ENCODE data around the gene DAB2IP. TPM values are rescaled to one million over a fixed set of nuclear protein-coding genes. Genes with fewer than 3 reads are reported as not detected.

The DAB2IP gene
- total RNA-seq, 2 donors from 2014 or later: 70.7 to 71.0 TPM

- no peak overlapping the region for H3K27ac Mint-ChIP-seq
- no peak overlapping the region for H3K4me3 ChIP-seq (ENCODE audit: low read length)
- peaks cover 3% of the 10 kb centered on the region for H3K4me1 ChIP-seq (ENCODE audit: control insufficient read depth, insufficient read depth, low read length)
- H3K27ac ChIP-seq (ENCODE audit: low read depth, low read length): no peak overlapping the region
- no peaks in the 10 kb centered on the region for H3K9me3 ChIP-seq (ENCODE audit: control insufficient read depth, low read length)
- WGBS, 2 experiments (ENCODE audit: insufficient coverage in 1 of 2, insufficient read length in 1 of 2): 94 to 100% methylated on average over 5 of the region's 5 CpGs
- no peaks in the 10 kb centered on the region for H3K36me3 ChIP-seq (ENCODE audit: control insufficient read depth, insufficient read depth, low read length)
- H3K27me3 ChIP-seq (ENCODE audit: control insufficient read depth, insufficient read depth, low read length, poor library complexity, severe bottlenecking): peaks cover 61% of the 10 kb centered on the region
- H3K27me3 Mint-ChIP-seq (ENCODE audit: insufficient read depth): peaks cover 48% of the 10 kb centered on the region
- TF ChIP-seq CTCF (conservative IDR thresholded peaks at IDR 0.05): no peak
- no peaks in the 10 kb centered on the region for H3K9me3 Mint-ChIP-seq
- no peaks in the 10 kb centered on the region for H3K36me3 Mint-ChIP-seq (ENCODE audit: low read depth)
- H3K9ac ChIP-seq (ENCODE audit: extremely low read depth, low read length, poor library complexity, severe bottlenecking): no peak overlapping the region
- no peak overlapping the region for H3K4me3 Mint-ChIP-seq
- peaks cover 26% of the 10 kb centered on the region for H3K4me1 Mint-ChIP-seq
- peak; percentile 41 for DNase-seq
Measured at GRCh38 chr9:121821326-121821725, 169.9 kb downstream of the DAB2IP start.

DNA sequence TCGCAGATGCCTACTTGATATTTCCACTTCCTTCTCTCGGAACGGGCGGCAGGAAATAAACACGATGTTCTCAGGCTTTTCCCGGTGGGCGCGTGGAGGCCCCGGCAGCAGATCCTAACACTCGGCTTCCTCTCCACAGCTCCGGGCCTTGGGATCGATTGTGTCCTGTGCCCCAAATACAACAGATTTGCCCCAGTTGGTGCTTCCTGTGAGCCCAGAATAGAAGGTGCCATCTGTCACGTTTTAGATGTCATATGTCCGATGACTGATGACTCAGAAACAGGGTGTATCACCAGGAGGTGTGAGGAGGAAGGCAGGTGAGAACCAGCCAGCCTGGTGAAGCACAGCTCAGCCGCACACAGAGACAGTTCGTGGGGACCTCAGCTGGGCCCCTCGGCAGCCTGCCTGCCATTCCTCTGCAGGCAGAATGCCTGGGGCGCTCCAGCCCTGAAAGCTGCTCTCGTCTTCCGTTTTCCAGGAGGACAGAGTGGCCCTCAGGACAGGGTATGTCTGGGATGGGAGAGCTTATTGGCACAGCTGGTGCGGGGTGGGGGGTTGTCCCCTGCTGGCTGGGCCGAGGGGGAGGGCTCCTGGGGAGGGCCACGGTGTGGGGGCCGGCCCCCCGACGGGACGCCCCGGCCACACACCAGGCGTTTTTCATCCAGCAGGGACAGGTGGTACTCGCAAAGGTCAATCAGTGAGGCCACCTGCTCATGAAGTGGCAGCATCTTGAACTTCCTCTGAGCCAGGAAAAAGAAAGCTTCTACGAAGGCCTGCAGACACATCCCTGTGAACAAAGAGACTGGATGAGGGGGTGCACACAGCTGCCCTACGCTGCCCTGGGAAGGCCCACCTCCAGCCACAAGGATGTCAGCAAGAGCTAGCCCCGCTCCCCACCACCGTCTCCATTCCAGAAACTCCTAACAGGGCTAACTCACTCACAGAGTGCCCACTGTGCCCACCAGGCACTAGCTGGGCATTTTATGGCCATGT lies 171.0 kb downstream of the DAB2IP start:
- H3K4me1 ChIP-seq (ENCODE audit: control insufficient read depth, insufficient read depth, low read length): peaks cover 3% of the 10 kb centered on the region
- no peaks in the 10 kb centered on the region for H3K36me3 ChIP-seq (ENCODE audit: control insufficient read depth, insufficient read depth, low read length)
- peaks cover 52% of the 10 kb centered on the region for H3K27me3 ChIP-seq (ENCODE audit: control insufficient read depth, insufficient read depth, low read length, poor library complexity, severe bottlenecking)
- H3K9me3 ChIP-seq (ENCODE audit: control insufficient read depth, low read length): no peaks in the 10 kb centered on the region
- no peak overlapping the region for H3K4me3 Mint-ChIP-seq
- H3K27me3 Mint-ChIP-seq (ENCODE audit: insufficient read depth): peaks cover 41% of the 10 kb centered on the region
- 89 to 94% methylated on average over 25 to 34 of the region's 34 CpGs for WGBS, 2 experiments (ENCODE audit: insufficient coverage in 1 of 2, insufficient read length in 1 of 2)
- no peak overlapping the region for H3K4me3 ChIP-seq (ENCODE audit: low read length)
- H3K9ac ChIP-seq (ENCODE audit: extremely low read depth, low read length, poor library complexity, severe bottlenecking): no peak overlapping the region
- H3K27ac ChIP-seq (ENCODE audit: low read depth, low read length): no peak overlapping the region
- DNase-seq: peak; percentile 48
- no peak overlapping the region for H3K27ac Mint-ChIP-seq
- no peaks in the 10 kb centered on the region for H3K36me3 Mint-ChIP-seq (ENCODE audit: low read depth)
- TF ChIP-seq CTCF (conservative IDR thresholded peaks at IDR 0.05): no peak
- H3K4me1 Mint-ChIP-seq: peaks cover 17% of the 10 kb centered on the region
- no peaks in the 10 kb centered on the region for H3K9me3 Mint-ChIP-seq

DNA sequence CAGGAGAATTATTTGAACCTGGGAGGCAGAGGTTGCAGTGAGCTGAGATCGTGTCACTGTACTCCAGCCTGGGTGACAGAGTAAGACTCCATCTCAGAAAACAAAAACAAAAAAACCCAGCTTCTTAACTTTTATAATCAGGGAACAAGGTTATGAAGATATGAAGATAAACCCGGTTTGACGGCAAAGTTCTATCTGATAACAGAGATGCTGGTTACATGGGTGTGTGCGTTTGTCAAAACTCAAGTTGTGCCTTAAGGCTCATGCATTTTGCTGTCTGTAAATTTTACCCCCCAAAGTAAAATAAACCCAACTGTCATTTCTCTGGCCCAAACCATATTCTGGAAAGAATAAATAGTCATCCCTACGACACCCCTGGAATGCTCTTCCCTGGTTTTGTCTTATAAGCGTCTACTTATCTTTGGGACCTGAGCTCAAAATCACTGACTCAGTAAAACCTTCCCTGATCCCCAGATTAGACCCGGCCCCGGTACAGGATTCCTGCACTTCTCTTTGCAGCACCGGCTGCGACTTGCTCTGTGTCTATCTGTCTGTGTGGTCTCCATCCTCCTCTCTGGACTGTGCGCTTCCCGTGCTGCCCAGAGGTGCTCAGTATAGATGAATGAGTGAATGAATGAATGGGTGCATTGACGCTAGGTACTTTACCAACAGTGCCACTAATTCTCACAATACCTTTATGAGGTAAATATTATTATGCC lies 172.2 kb downstream of the DAB2IP start:
- Histone ChIP-seq H3K9ac (ENCODE audit: extremely low read depth, low read length, poor library complexity, severe bottlenecking) (no peak overlapping the region), H3K4me1 (ENCODE audit: control insufficient read depth, insufficient read depth, low read length) (peaks cover 3% of the 10 kb centered on the region), H3K27me3 (ENCODE audit: control insufficient read depth, insufficient read depth, low read length, poor library complexity, severe bottlenecking) (peaks cover 40% of the 10 kb centered on the region), H3K9me3 (ENCODE audit: control insufficient read depth, low read length) (no peaks in the 10 kb centered on the region), H3K36me3 (ENCODE audit: control insufficient read depth, insufficient read depth, low read length) (no peaks in the 10 kb centered on the region), H3K4me3 (ENCODE audit: low read length) (no peak overlapping the region), H3K27ac (ENCODE audit: low read depth, low read length) (no peak overlapping the region)
- H3K4me3 Mint-ChIP-seq: no peak overlapping the region
- peaks cover 28% of the 10 kb centered on the region for H3K27me3 Mint-ChIP-seq (ENCODE audit: insufficient read depth)
- WGBS, 2 experiments (ENCODE audit: insufficient coverage in 1 of 2, insufficient read length in 1 of 2): 87 to 96% methylated on average over 8 to 13 of the region's 13 CpGs
- H3K36me3 Mint-ChIP-seq (ENCODE audit: low read depth): no peaks in the 10 kb centered on the region
- DNase-seq: peak; percentile 27
- TF ChIP-seq CTCF (conservative IDR thresholded peaks at IDR 0.05): no peak
- H3K27ac Mint-ChIP-seq: no peak overlapping the region
- H3K9me3 Mint-ChIP-seq: no peaks in the 10 kb centered on the region
- peaks cover 13% of the 10 kb centered on the region for H3K4me1 Mint-ChIP-seq
